ENCODE measurements around the gene RPS21.

Gene RPS21

GRCh38 chr20:62363920-62364851 lies 22.7 kb upstream of the RPS21 start:
- TF ChIP-seq ZC3H10 (CRISPR knock-in tag; IDR thresholded peaks at IDR 0.05) (no peak), ZFP3 (CRISPR knock-in tag; IDR thresholded peaks at IDR 0.05) (no peak), ISL1 (CRISPR knock-in tag; IDR thresholded peaks at IDR 0.05) (no peak), RARB (CRISPR knock-in tag; IDR thresholded peaks at IDR 0.05) (no peak), ARNTL (CRISPR knock-in tag; IDR thresholded peaks at IDR 0.05; ENCODE audit: borderline replicate concordance, low read depth) (no peak), BACH2 (CRISPR knock-in tag; IDR thresholded peaks at IDR 0.05; ENCODE audit: borderline replicate concordance) (no peak), ESRRG (CRISPR knock-in tag; IDR thresholded peaks at IDR 0.05) (no peak), TOX (CRISPR knock-in tag; IDR thresholded peaks at IDR 0.05; ENCODE audit: borderline replicate concordance) (no peak), CSDC2 (CRISPR knock-in tag; IDR thresholded peaks at IDR 0.05) (no peak), GLIS3 (CRISPR knock-in tag; IDR thresholded peaks at IDR 0.05) (no peak), ZNF565 (CRISPR knock-in tag; conservative IDR thresholded peaks at IDR 0.05; ENCODE audit: low read depth) (no peak), OSR1 (CRISPR knock-in tag; IDR thresholded peaks at IDR 0.05) (no peak), CSRNP3 (CRISPR knock-in tag; IDR thresholded peaks at IDR 0.05) (no peak), PPARA (CRISPR knock-in tag; IDR thresholded peaks at IDR 0.05; ENCODE audit: borderline replicate concordance) (no peak), SNAI2 (CRISPR knock-in tag; IDR thresholded peaks at IDR 0.05) (no peak)
- TF ChIP-seq, protein P1, sequence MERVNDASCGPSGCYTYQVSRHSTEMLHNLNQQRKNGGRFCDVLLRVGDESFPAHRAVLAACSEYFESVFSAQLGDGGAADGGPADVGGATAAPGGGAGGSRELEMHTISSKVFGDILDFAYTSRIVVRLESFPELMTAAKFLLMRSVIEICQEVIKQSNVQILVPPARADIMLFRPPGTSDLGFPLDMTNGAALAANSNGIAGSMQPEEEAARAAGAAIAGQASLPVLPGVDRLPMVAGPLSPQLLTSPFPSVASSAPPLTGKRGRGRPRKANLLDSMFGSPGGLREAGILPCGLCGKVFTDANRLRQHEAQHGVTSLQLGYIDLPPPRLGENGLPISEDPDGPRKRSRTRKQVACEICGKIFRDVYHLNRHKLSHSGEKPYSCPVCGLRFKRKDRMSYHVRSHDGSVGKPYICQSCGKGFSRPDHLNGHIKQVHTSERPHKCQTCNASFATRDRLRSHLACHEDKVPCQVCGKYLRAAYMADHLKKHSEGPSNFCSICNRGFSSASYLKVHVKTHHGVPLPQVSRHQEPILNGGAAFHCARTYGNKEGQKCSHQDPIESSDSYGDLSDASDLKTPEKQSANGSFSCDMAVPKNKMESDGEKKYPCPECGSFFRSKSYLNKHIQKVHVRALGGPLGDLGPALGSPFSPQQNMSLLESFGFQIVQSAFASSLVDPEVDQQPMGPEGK (CRISPR knock-in tag; IDR thresholded peaks at IDR 0.05; ENCODE audit: borderline replicate concordance) = no peak
- TF ChIP-seq, protein P2, sequence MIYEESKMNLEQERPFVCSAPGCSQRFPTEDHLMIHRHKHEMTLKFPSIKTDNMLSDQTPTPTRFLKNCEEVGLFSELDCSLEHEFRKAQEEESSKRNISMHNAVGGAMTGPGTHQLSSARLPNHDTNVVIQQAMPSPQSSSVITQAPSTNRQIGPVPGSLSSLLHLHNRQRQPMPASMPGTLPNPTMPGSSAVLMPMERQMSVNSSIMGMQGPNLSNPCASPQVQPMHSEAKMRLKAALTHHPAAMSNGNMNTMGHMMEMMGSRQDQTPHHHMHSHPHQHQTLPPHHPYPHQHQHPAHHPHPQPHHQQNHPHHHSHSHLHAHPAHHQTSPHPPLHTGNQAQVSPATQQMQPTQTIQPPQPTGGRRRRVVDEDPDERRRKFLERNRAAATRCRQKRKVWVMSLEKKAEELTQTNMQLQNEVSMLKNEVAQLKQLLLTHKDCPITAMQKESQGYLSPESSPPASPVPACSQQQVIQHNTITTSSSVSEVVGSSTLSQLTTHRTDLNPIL (CRISPR knock-in tag; IDR thresholded peaks at IDR 0.05; ENCODE audit: low read depth) = no peak
- no peak for ATAC-seq

- ATAC-seq = no peak
- no peak for TF ChIP-seq BACH2 (CRISPR knock-in tag; IDR thresholded peaks at IDR 0.05; ENCODE audit: borderline replicate concordance)
- TF ChIP-seq, protein P3, sequence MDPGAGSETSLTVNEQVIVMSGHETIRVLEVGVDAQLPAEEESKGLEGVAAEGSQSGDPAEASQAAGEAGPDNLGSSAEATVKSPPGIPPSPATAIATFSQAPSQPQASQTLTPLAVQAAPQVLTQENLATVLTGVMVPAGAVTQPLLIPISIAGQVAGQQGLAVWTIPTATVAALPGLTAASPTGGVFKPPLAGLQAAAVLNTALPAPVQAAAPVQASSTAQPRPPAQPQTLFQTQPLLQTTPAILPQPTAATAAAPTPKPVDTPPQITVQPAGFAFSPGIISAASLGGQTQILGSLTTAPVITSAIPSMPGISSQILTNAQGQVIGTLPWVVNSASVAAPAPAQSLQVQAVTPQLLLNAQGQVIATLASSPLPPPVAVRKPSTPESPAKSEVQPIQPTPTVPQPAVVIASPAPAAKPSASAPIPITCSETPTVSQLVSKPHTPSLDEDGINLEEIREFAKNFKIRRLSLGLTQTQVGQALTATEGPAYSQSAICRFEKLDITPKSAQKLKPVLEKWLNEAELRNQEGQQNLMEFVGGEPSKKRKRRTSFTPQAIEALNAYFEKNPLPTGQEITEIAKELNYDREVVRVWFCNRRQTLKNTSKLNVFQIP (CRISPR knock-in tag; IDR thresholded peaks at IDR 0.05; ENCODE audit: borderline replicate concordance, low read depth) = no peak
- no peak for TF ChIP-seq ZC3H10 (CRISPR knock-in tag; IDR thresholded peaks at IDR 0.05)
- no peak for TF ChIP-seq CSRNP3 (CRISPR knock-in tag; IDR thresholded peaks at IDR 0.05)
- TF ChIP-seq CSDC2 (CRISPR knock-in tag; IDR thresholded peaks at IDR 0.05) = no peak
- no peak for TF ChIP-seq PPARA (CRISPR knock-in tag; IDR thresholded peaks at IDR 0.05; ENCODE audit: borderline replicate concordance)
Measured at GRCh38 chr20:62364911-62365736, 21.8 kb upstream of the RPS21 start.

- TF ChIP-seq ZFP30 (CRISPR knock-in tag; IDR thresholded peaks at IDR 0.05) (no peak), CSDC2 (CRISPR knock-in tag; IDR thresholded peaks at IDR 0.05) (no peak), TSHZ2 (CRISPR knock-in tag; IDR thresholded peaks at IDR 0.05) (no peak), ZC3H10 (CRISPR knock-in tag; IDR thresholded peaks at IDR 0.05) (no peak)
- TF ChIP-seq, protein P1 (CRISPR knock-in tag; IDR thresholded peaks at IDR 0.05; ENCODE audit: borderline replicate concordance) = no peak
- ATAC-seq = peak; percentile 2; the same call in 2 of the 3 replicates
Measured at GRCh38 chr20:62365814-62366369, 21.0 kb upstream of the RPS21 start.

Data from SK-N-SH treated with all-trans-retinoic acid at 6 μM for 48 hours (cell line).